ENCODE results near the gene POU6F2.

GRCh38 chr7:38964921-38965320, 12.8 kb upstream of the POU6F2 start:
- TF ChIP-seq CTCF (IDR thresholded peaks at IDR 0.05; ENCODE audit: low read length) (no peak), EZH2 (optimal IDR thresholded peaks at IDR 0.05; ENCODE audit: low read depth, low read length) (no peak)
